CD14-positive monocyte (primary cell): ENCODE measurements around the gene ARMC5. TPM values are rescaled to one million over a fixed set of nuclear protein-coding genes. Genes with fewer than 3 reads are reported as not detected.

Source experiments
- DNase-seq, 3 donors: peaks; one replicate each; pipeline ENCODE4 v3.0.0-alpha.2; 2011 to 2022
- H2AFZ ChIP-seq: 2 replicates; pipeline ENCODE4 v1.6.0; 2012; ENCODE audit warnings: mild to moderate bottlenecking, low read depth, low read length, inconsistent platforms; ENCODE audit not compliant: insufficient read depth, poor library complexity, severe bottlenecking
- H3K27ac ChIP-seq, 2 donors: 1 replicate in 1 of 2; 2 replicates in 1 of 2; pipeline ENCODE4 v1.5.1; 2012 to 2013; ENCODE audit warnings: low read length in 2 of 2, control low read depth in 1 of 2, inconsistent platforms in 1 of 2, low read depth in 1 of 2, mild to moderate bottlenecking in 1 of 2
- H3K27me3 ChIP-seq, 2 donors: one replicate each; pipeline versions ENCODE4 v1.6.0 to v1.6.1; 2011 to 2013; ENCODE audit warnings: low read length in 2 of 2; ENCODE audit not compliant: control insufficient read depth in 2 of 2, insufficient read depth in 2 of 2
- H3K36me3 ChIP-seq, 2 donors: replicated peaks in 1 of 2; 1 replicate in 1 of 2; 2 replicates in 1 of 2; pipeline versions ENCODE4 v1.5.1 to v1.6.1; 2012 to 2013; ENCODE audit warnings: low read length in 2 of 2, control low read depth in 1 of 2, inconsistent platforms in 1 of 2, mild to moderate bottlenecking in 1 of 2; ENCODE audit not compliant: insufficient read depth in 2 of 2, control insufficient read depth in 1 of 2
- H3K4me1 ChIP-seq, 2 donors: 1 replicate in 1 of 2; 2 replicates in 1 of 2; pipeline versions ENCODE4 v1.5.1 to v1.6.1; 2012 to 2013; ENCODE audit warnings: low read length in 2 of 2, control low read depth in 1 of 2, inconsistent platforms in 1 of 2, mild to moderate bottlenecking in 1 of 2, moderate library complexity in 1 of 2; ENCODE audit not compliant: insufficient read depth in 2 of 2, control insufficient read depth in 1 of 2
- H3K4me2 ChIP-seq: replicated peaks from 2 replicates; pipeline ENCODE3; 2012; ENCODE audit warnings: low read length, moderate library complexity, mild to moderate bottlenecking; ENCODE audit not compliant: poor library complexity, severe bottlenecking; ENCODE audit errors: extremely low read depth
- H3K4me3 ChIP-seq, 3 experiments: fragments of 200-600 bp in 1 of 3; sonication (generic) in 1 of 3; replicated peaks in 1 of 3; 1 replicate in 2 of 3; 2 replicates in 1 of 3; pipeline ENCODE4 v1.5.1; 2011 to 2013; ENCODE audit warnings: low read length in 3 of 3, mild to moderate bottlenecking in 3 of 3, control low read depth in 2 of 3, low read depth in 2 of 3, inconsistent platforms in 1 of 3, moderate library complexity in 1 of 3
- H3K79me2 ChIP-seq: 2 replicates; pipeline ENCODE4 v1.6.0; 2012; ENCODE audit warnings: mild to moderate bottlenecking, control low read depth, inconsistent platforms, low read length, moderate library complexity; ENCODE audit not compliant: insufficient read depth
- H3K9ac ChIP-seq: 2 replicates; pipeline ENCODE4 v1.6.0; 2017; ENCODE audit warnings: low read length, mild to moderate bottlenecking; ENCODE audit not compliant: insufficient read depth, poor library complexity, severe bottlenecking
- H3K9me3 ChIP-seq, 2 donors: replicated peaks in 1 of 2; 1 replicate in 1 of 2; 2 replicates in 1 of 2; pipeline versions ENCODE4 v1.5.1 to v1.6.1; 2012 to 2013; ENCODE audit warnings: low read length in 2 of 2, control low read depth in 1 of 2; ENCODE audit not compliant: control insufficient read depth in 1 of 2, insufficient read depth in 1 of 2
- H4K20me1 ChIP-seq: 2 replicates; pipeline ENCODE4 v1.6.0; 2012; ENCODE audit warnings: mild to moderate bottlenecking, low read length, control low read depth, moderate library complexity; ENCODE audit not compliant: insufficient read depth
- H3K27ac Mint-ChIP-seq, 7 donors: one replicate each; pipeline ENCODE4 v1.8.0; 2020; ENCODE audit warnings: mild to moderate bottlenecking in 7 of 7, mixed read lengths in 7 of 7, moderate library complexity in 6 of 7, inconsistent platforms in 2 of 7
- H3K27me3 Mint-ChIP-seq, 3 donors: one replicate each; pipeline ENCODE4 v1.8.0; 2021 to 2022; ENCODE audit warnings: low read depth in 3 of 3, mild to moderate bottlenecking in 3 of 3, mixed read lengths in 3 of 3, moderate library complexity in 3 of 3, inconsistent platforms in 1 of 3
- H3K36me3 Mint-ChIP-seq, 2 donors: one replicate each; pipeline ENCODE4 v1.8.0; 2020; ENCODE audit warnings: mixed read lengths in 2 of 2, inconsistent platforms in 1 of 2, mild to moderate bottlenecking in 1 of 2
- H3K4me1 Mint-ChIP-seq: one replicate; pipeline ENCODE4 v1.8.0; 2020; ENCODE audit warnings: mild to moderate bottlenecking, mixed read lengths
- H3K4me3 Mint-ChIP-seq, 2 donors: one replicate each; pipeline ENCODE4 v1.8.0; 2020; ENCODE audit warnings: mild to moderate bottlenecking in 2 of 2, mixed read lengths in 2 of 2, moderate library complexity in 1 of 2
- H3K9me3 Mint-ChIP-seq, 7 donors: one replicate each; pipeline ENCODE4 v1.8.0; 2020 to 2022; ENCODE audit warnings: mixed read lengths in 7 of 7, mild to moderate bottlenecking in 6 of 7, moderate library complexity in 6 of 7, inconsistent platforms in 2 of 7
- WGBS: methylation state at CpG from one replicate; pipeline ENCODE4 v1.1.5; 2013; ENCODE audit warnings: missing lambda C conversion rate; ENCODE audit not compliant: insufficient coverage; 5-methylcytosine and 5-hydroxymethylcytosine counted together
- intact Hi-C, 2 donors: fragments of 100-400 bp; cut with micrococcal nuclease; formaldehyde crosslinking; loops; one replicate each; pipeline versions ENCODE4 v1.15.0 to v1.15.1; 2023
- polyA plus RNA-seq, 3 donors: library from polyadenylated mRNA; depleted of rRNA in 1 of 3; unstranded in 2 of 3; stranded (reverse) in 1 of 3; fragments of 300-500 nt in 2 of 3; fragments of >200 nt in 1 of 3; fragmentation: Illumina TruSeq in 2 of 3; gene quantifications; 1 replicate in 2 of 3; 2 replicates in 1 of 3; pipeline ENCODE4 v1.2.3, GENCODE V29; 2012 to 2021
- TF ChIP-seq, protein P1 (sequence below): fragments of 200-600 bp; IDR thresholded peaks from one replicate; pipeline ENCODE4 v1.8.0; 2022; ENCODE audit warnings: antibody characterized with exemption, mild to moderate bottlenecking

Gene ARMC5
- polyA plus RNA-seq, 3 donors = 2.9 to 9.3 (median 4.2) TPM

DNA sequence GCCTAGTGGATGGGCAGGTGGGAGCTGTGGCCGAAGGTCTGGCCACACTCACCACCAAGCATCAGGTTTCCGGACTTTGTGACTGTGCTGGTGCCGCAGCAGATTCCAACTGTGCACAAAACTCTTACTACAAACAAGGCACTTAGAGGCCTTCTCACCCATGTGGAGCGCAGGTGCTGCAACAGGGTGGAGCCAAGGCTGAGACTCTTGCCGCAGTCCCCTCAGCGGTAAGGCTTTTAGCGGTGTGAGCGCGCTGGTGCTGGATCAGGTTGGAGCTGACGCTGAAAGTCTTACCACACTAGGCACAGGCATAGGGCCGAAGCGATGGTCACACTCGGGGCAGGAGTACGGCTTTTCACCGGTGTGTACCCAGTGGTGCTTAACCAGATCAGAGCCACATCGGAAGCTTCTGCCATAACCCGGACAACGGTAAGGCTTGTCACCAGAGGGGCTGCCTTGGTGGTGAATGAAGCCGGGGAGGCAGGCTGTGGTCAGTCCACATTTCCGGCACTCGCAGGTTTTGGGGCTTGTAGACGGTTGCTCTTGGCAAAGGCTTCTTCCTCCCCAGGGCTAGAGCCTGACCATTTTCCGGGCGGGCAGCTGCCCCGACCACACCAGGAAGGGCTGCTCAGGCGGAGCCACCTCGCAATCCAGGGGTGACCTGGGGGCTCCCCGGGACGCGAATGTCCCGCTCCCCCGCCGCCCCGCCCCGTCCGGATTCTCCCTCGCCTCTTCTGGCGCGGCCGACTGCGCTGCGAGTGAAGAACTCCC lies 1.0 kb upstream of the ARMC5 start:
- H3K36me3 Mint-ChIP-seq = peaks cover 19 to 26% of the 10 kb centered on the region in 2 donors
- no peaks in the 10 kb centered on the region for H3K27me3 ChIP-seq
- H3K4me3 Mint-ChIP-seq = peak overlapping the region; percentile 86 to 92
- H3K27ac ChIP-seq = peak overlapping the region; percentile 95 to 96
- peaks cover 46% of the 10 kb centered on the region for H4K20me1 ChIP-seq
- peak overlapping the region; percentile 83 for H2AFZ ChIP-seq
- H3K4me2 ChIP-seq = peak overlapping the region; percentile 93
- peaks cover 64 to 68% of the 10 kb centered on the region in 2 donors for H3K4me1 ChIP-seq
- no peaks in the 10 kb centered on the region for H3K9me3 ChIP-seq
- H3K27ac Mint-ChIP-seq = peak overlapping the region; percentile 94 to 97 (median 95)
- TF ChIP-seq, protein P1, sequence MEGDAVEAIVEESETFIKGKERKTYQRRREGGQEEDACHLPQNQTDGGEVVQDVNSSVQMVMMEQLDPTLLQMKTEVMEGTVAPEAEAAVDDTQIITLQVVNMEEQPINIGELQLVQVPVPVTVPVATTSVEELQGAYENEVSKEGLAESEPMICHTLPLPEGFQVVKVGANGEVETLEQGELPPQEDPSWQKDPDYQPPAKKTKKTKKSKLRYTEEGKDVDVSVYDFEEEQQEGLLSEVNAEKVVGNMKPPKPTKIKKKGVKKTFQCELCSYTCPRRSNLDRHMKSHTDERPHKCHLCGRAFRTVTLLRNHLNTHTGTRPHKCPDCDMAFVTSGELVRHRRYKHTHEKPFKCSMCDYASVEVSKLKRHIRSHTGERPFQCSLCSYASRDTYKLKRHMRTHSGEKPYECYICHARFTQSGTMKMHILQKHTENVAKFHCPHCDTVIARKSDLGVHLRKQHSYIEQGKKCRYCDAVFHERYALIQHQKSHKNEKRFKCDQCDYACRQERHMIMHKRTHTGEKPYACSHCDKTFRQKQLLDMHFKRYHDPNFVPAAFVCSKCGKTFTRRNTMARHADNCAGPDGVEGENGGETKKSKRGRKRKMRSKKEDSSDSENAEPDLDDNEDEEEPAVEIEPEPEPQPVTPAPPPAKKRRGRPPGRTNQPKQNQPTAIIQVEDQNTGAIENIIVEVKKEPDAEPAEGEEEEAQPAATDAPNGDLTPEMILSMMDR = no peak
- DNase-seq = peak; percentile 44 to 81 (median 48)
- peaks cover 54% of the 10 kb centered on the region for H3K79me2 ChIP-seq
- intact Hi-C loops = loop anchor here (5.0 kb wide), 3 partner anchors 106 to 409 kb away; partner anchors contain the start of gene KAT8 (in 1 of the 2)
- under 1% methylated on average over 37 of the region's 42 CpGs for WGBS
- peaks cover 10 to 18% of the 10 kb centered on the region in 2 donors for H3K36me3 ChIP-seq
- peak overlapping the region; percentile 96 for H3K9ac ChIP-seq
- peak overlapping the region; percentile 54 to 86 (median 86) for H3K4me3 ChIP-seq
- H3K4me1 Mint-ChIP-seq = peaks cover 62% of the 10 kb centered on the region
- H3K9me3 Mint-ChIP-seq = peaks cover 0 to 3% (median 0%) of the 10 kb centered on the region in 7 donors
- peaks cover 0 to 7% (median 0%) of the 10 kb centered on the region in 3 donors for H3K27me3 Mint-ChIP-seq

DNA sequence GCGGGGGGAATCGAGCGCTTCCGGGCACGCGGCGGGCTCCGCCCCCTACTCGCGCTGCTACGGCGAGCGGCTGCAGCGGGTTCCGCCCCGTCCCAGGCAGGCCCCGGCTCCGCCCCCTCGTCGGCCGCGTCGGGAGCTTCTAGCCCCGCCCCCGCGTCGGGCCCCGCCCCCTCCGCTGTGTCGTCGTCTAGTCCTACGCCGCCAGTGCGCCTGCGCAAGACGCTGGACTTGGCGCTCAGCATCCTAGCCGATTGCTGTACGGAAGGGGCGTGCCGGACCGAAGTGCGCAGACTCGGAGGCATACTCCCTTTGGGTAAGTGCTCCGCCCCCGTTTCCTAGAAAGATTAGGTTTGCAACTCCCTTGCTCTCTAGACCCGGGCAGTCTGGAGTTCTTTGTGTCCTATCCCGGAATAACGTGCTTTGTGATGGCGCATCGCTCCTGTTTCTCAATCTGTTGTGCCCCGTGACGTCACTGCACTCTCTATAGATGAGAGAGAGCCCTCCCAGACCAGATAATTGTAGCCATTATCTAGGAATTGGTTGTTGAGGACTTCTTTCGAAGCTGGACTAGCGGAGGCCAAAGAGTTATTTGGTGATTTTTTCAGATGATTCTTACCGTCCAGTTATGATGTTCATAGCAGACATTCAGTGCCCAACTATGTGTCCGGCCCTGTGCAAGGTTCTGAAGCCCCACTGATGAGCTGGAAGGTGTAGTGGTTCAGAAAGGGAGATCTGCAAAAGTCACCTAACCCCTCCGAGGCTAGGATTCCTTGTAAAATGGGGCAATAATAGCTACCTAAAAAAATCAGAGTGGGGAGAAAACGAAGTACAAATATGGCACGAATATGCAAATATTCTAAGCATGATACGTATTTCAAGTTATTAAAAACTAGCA lies 633 bp downstream of the ARMC5 start:
- Histone ChIP-seq H3K9me3 (no peaks in the 10 kb centered on the region), H3K79me2 (peaks cover 52% of the 10 kb centered on the region), H2AFZ (peak overlapping the region; percentile 83), H3K27ac (peak overlapping the region; percentile 95 to 96), H4K20me1 (peaks cover 42% of the 10 kb centered on the region), H3K9ac (peak overlapping the region; percentile 96), H3K4me1 (peaks cover 47 to 51% of the 10 kb centered on the region in 2 donors), H3K4me3 (peak overlapping the region; percentile 54 to 86 (median 86)), H3K36me3 (peaks cover 19 to 34% of the 10 kb centered on the region in 2 donors), H3K4me2 (peak overlapping the region; percentile 93), H3K27me3 (no peaks in the 10 kb centered on the region)
- peak overlapping the region; percentile 86 to 92 for H3K4me3 Mint-ChIP-seq
- peaks cover 0 to 6% (median 2%) of the 10 kb centered on the region in 3 donors for H3K27me3 Mint-ChIP-seq
- H3K9me3 Mint-ChIP-seq = no peaks in the 10 kb centered on the region
- WGBS = 2% methylated on average over 56 of the region's 61 CpGs
- H3K27ac Mint-ChIP-seq = peak overlapping the region; percentile 94 to 97 (median 95)
- intact Hi-C loops = loop anchor here (5.0 kb wide), 3 partner anchors 108 to 407 kb away; partner anchors contain the start of gene KAT8 (in 1 of the 2)
- H3K36me3 Mint-ChIP-seq = peaks cover 29 to 41% of the 10 kb centered on the region in 2 donors
- H3K4me1 Mint-ChIP-seq = peaks cover 46% of the 10 kb centered on the region
- TF ChIP-seq, protein P1 = no peak
- peak; percentile 99 to 100 (median 99) for DNase-seq
